Measurements from ENCODE around the gene CKS2. TPM values are rescaled to one million over a fixed set of nuclear protein-coding genes. Genes with fewer than 3 reads are reported as not detected.

Gene CKS2
- polyA plus RNA-seq, 1 donor from 2014 or later, result 48.5 TPM

- H4K20me1 ChIP-seq (ENCODE audit: insufficient read depth), result no peaks in the 10 kb centered on the region
- no peak overlapping the region for H2AFZ ChIP-seq (ENCODE audit: low read depth, low read length)
- no peaks in the 10 kb centered on the region for H3K79me2 ChIP-seq (replicated peaks; ENCODE audit: insufficient read depth, low read length)
- H3K27ac ChIP-seq (ENCODE audit: low read length), result no peak overlapping the region
- no peak overlapping the region for H3K9ac ChIP-seq (ENCODE audit: low read length)
- H3K9me2 ChIP-seq (ENCODE audit: insufficient read depth, low read length), result no peaks in the 10 kb centered on the region
- no peaks in the 10 kb centered on the region for H3K27me3 ChIP-seq (ENCODE audit: insufficient read depth, low read depth, low read length)
- H3K4me3 ChIP-seq (ENCODE audit: low read length), result no peak overlapping the region
- H3F3A ChIP-seq (ENCODE audit: insufficient read depth, low read length, poor library complexity, severe bottlenecking), result no peaks in the 10 kb centered on the region
- H3K4me2 ChIP-seq (ENCODE audit: low read length), result no peak overlapping the region
- peaks cover 33% of the 10 kb centered on the region for H3K36me3 ChIP-seq (ENCODE audit: insufficient read depth, low read length)
- no peak for TF ChIP-seq EP300 (conservative IDR thresholded peaks at IDR 0.05; ENCODE audit: poor library complexity, severe bottlenecking)
- no peaks in the 10 kb centered on the region for H3K9me3 ChIP-seq (ENCODE audit: low read length)
Observed at GRCh38 chr9:89345476-89345875, 34.5 kb downstream of the CKS2 start.

GRCh38 chr9:89346696-89347095, 35.7 kb downstream of the CKS2 start:
- Histone ChIP-seq H3K4me3 (ENCODE audit: low read length) (no peak overlapping the region), H2AFZ (ENCODE audit: low read depth, low read length) (no peak overlapping the region), H3K27ac (ENCODE audit: low read length) (no peak overlapping the region), H3K9me2 (ENCODE audit: insufficient read depth, low read length) (no peaks in the 10 kb centered on the region), H3K79me2 (replicated peaks; ENCODE audit: insufficient read depth, low read length) (no peaks in the 10 kb centered on the region), H3K4me2 (ENCODE audit: low read length) (no peak overlapping the region), H3K27me3 (ENCODE audit: insufficient read depth, low read depth, low read length) (no peaks in the 10 kb centered on the region), H3K9me3 (ENCODE audit: low read length) (no peaks in the 10 kb centered on the region), H3F3A (ENCODE audit: insufficient read depth, low read length, poor library complexity, severe bottlenecking) (no peaks in the 10 kb centered on the region), H3K9ac (ENCODE audit: low read length) (no peak overlapping the region), H4K20me1 (ENCODE audit: insufficient read depth) (no peaks in the 10 kb centered on the region), H3K36me3 (ENCODE audit: insufficient read depth, low read length) (peaks cover 24% of the 10 kb centered on the region)
- TF ChIP-seq TAF1 (IDR thresholded peaks at IDR 0.05; ENCODE audit: low read depth) (no peak), MXI1 (conservative IDR thresholded peaks at IDR 0.05; ENCODE audit: poor library complexity, severe bottlenecking) (no peak), EP300 (conservative IDR thresholded peaks at IDR 0.05; ENCODE audit: poor library complexity, severe bottlenecking) (no peak), CTCF (IDR thresholded peaks at IDR 0.05; ENCODE audit: poor library complexity, severe bottlenecking) (no peak), REST (IDR thresholded peaks at IDR 0.05; ENCODE audit: borderline replicate concordance) (no peak), EZH2 (IDR thresholded peaks at IDR 0.05; ENCODE audit: borderline replicate concordance, insufficient read depth, low read length, poor library complexity, severe bottlenecking) (no peak), RAD21 (conservative IDR thresholded peaks at IDR 0.05) (no peak), POLR2AphosphoS5 (IDR thresholded peaks at IDR 0.05) (no peak), SMC3 (conservative IDR thresholded peaks at IDR 0.05; ENCODE audit: poor library complexity) (no peak)

- Histone ChIP-seq H3K27ac (ENCODE audit: low read length) (no peak overlapping the region), H3K4me3 (ENCODE audit: low read length) (no peak overlapping the region), H3K4me2 (ENCODE audit: low read length) (no peak overlapping the region), H2AFZ (ENCODE audit: low read depth, low read length) (no peak overlapping the region), H4K20me1 (ENCODE audit: insufficient read depth) (no peaks in the 10 kb centered on the region), H3K9me3 (ENCODE audit: low read length) (no peaks in the 10 kb centered on the region), H3K9me2 (ENCODE audit: insufficient read depth, low read length) (no peaks in the 10 kb centered on the region), H3K79me2 (replicated peaks; ENCODE audit: insufficient read depth, low read length) (no peaks in the 10 kb centered on the region), H3F3A (ENCODE audit: insufficient read depth, low read length, poor library complexity, severe bottlenecking) (no peaks in the 10 kb centered on the region), H3K9ac (ENCODE audit: low read length) (no peak overlapping the region), H3K27me3 (ENCODE audit: insufficient read depth, low read depth, low read length) (no peaks in the 10 kb centered on the region), H3K36me3 (ENCODE audit: insufficient read depth, low read length) (peaks cover 21% of the 10 kb centered on the region)
- TF ChIP-seq EP300 (conservative IDR thresholded peaks at IDR 0.05; ENCODE audit: poor library complexity, severe bottlenecking), result no peak
- no peak for TF ChIP-seq CTCF (IDR thresholded peaks at IDR 0.05; ENCODE audit: poor library complexity, severe bottlenecking)
- TF ChIP-seq RAD21 (conservative IDR thresholded peaks at IDR 0.05), result no peak
- TF ChIP-seq REST (IDR thresholded peaks at IDR 0.05; ENCODE audit: borderline replicate concordance), result no peak
- no peak for TF ChIP-seq MXI1 (conservative IDR thresholded peaks at IDR 0.05; ENCODE audit: poor library complexity, severe bottlenecking)
- TF ChIP-seq SMC3 (conservative IDR thresholded peaks at IDR 0.05; ENCODE audit: poor library complexity), result no peak
- TF ChIP-seq TAF1 (IDR thresholded peaks at IDR 0.05; ENCODE audit: low read depth), result no peak
- TF ChIP-seq EZH2 (IDR thresholded peaks at IDR 0.05; ENCODE audit: borderline replicate concordance, insufficient read depth, low read length, poor library complexity, severe bottlenecking), result no peak
Observed at GRCh38 chr9:89347651-89348050, 36.7 kb downstream of the CKS2 start.
